ENCODE data around the gene CYP8B1.

The CYP8B1 gene

GRCh38 chr3:42839616-42840015 is 36.1 kb downstream of the CYP8B1 start:
- H3K4me3 ChIP-seq (ENCODE audit: control insufficient read depth, low read depth, low read length) = no peak overlapping the region
- peak; percentile 78 for DNase-seq (ENCODE audit: low read depth)

DNA sequence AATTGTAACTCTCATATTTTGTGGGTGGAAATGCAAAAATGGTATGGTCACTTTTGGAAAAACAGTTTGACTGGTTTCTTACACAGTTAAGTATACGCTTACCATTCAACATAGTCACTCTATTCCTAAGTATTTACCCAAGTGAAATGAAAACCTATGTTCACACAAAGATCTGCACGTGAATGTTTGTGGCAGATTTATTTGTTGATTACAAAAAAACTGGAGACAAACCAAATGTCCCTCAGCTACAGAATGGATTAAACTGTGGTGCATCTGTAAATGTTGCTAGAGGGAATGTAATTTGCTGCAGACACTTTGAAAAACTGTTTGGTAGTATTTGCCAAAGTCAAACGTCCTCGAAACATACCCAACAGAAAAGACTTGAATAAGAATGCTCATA is 37.1 kb downstream of the CYP8B1 start:
- no peak for DNase-seq (ENCODE audit: low read depth)
- TF ChIP-seq, protein P1, sequence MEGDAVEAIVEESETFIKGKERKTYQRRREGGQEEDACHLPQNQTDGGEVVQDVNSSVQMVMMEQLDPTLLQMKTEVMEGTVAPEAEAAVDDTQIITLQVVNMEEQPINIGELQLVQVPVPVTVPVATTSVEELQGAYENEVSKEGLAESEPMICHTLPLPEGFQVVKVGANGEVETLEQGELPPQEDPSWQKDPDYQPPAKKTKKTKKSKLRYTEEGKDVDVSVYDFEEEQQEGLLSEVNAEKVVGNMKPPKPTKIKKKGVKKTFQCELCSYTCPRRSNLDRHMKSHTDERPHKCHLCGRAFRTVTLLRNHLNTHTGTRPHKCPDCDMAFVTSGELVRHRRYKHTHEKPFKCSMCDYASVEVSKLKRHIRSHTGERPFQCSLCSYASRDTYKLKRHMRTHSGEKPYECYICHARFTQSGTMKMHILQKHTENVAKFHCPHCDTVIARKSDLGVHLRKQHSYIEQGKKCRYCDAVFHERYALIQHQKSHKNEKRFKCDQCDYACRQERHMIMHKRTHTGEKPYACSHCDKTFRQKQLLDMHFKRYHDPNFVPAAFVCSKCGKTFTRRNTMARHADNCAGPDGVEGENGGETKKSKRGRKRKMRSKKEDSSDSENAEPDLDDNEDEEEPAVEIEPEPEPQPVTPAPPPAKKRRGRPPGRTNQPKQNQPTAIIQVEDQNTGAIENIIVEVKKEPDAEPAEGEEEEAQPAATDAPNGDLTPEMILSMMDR (conservative IDR thresholded peaks at IDR 0.05; ENCODE audit: control insufficient read depth, insufficient read depth, low read depth, low read length) = no peak
- no peak overlapping the region for H3K4me3 ChIP-seq (ENCODE audit: control insufficient read depth, low read depth, low read length)

More at GRCh38 chr3:42839616-42840015, 36.1 kb downstream of the CYP8B1 start:
- TF ChIP-seq, protein P1 (conservative IDR thresholded peaks at IDR 0.05; ENCODE audit: control insufficient read depth, insufficient read depth, low read depth, low read length) = peak; percentile 83

GRCh38 chr3:42836150-42837123 is 39.2 kb downstream of the CYP8B1 start:
- H3K4me3 ChIP-seq (ENCODE audit: control insufficient read depth, low read depth, low read length) = no peak overlapping the region
- TF ChIP-seq, protein P1 (conservative IDR thresholded peaks at IDR 0.05; ENCODE audit: control insufficient read depth, insufficient read depth, low read depth, low read length) = peak; percentile 6
- DNase-seq (ENCODE audit: low read depth) = no peak

DNA sequence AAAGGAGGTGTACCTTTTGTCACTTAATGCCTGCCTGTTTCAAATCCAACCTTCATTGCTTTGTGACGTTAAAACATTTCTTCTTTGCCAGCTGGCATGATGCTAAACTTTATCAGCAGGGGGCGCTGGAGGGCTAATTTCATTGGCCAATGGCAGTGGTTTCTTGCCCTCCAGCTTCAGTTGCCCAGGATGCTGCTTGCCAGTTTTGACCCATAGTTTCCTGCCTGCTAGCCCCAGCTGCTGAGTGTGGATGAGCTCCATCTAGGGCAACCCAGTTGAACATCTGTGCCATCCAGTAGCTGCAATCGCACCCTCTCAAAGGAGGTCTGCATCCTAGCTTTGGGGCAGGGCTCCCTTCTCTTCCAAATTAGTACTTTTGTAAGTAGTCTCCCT is 44.4 kb downstream of the CYP8B1 start:
- DNase-seq (ENCODE audit: low read depth) = peak; percentile 59
- TF ChIP-seq, protein P1 (conservative IDR thresholded peaks at IDR 0.05; ENCODE audit: control insufficient read depth, insufficient read depth, low read depth, low read length) = peak; percentile 81
- H3K4me3 ChIP-seq (ENCODE audit: control insufficient read depth, low read depth, low read length) = no peak overlapping the region

- no peak overlapping the region for H3K4me3 ChIP-seq (ENCODE audit: control insufficient read depth, low read depth, low read length)
- DNase-seq (ENCODE audit: low read depth) = peak; percentile 61
- TF ChIP-seq, protein P1 (conservative IDR thresholded peaks at IDR 0.05; ENCODE audit: control insufficient read depth, insufficient read depth, low read depth, low read length) = peak; percentile 55
Observed at GRCh38 chr3:42830437-42831320, 45.0 kb downstream of the CYP8B1 start.

DNA sequence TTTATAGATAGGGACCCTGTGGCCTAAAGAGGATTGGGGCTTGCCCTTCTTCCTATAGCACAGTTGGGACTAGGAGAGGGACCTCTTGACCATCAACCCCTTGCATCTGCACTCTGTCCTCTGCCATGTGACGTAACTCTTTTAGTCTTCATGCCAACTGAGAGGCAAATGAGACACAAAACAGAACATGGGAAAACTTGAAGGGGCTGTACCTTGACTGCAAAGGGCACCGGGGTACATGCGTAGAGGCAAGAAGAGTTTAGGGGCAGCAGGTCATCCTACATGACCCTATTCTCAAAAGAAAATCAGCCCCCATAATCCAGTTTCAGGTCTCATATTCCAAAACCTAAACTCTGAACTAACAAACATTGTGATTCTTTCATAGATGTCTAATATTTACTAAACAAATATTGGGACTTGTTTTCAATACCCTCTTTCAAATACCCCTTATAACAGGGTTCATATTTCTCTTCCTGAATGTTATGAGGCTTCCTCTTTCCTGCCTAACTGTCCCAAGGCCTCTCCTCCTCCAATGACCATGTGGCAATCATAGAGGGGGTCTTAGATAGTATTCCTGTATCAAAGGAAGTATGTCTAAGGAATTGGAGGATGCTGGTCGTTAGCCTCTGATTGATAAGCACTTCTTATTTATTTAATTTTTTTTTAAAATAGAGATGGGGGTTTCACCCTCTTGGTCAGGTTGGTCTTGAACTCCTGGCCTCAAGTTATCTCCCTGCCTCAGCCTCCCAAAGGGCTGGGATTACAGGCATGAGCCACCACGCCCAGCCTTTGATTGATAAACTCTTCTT is 45.8 kb downstream of the CYP8B1 start:
- no peak for DNase-seq (ENCODE audit: low read depth)
- H3K4me3 ChIP-seq (ENCODE audit: control insufficient read depth, low read depth, low read length) = no peak overlapping the region
- TF ChIP-seq, protein P1 (conservative IDR thresholded peaks at IDR 0.05; ENCODE audit: control insufficient read depth, insufficient read depth, low read depth, low read length) = no peak

Measured in fibroblast of mammary gland (primary cell).